Measurements from ENCODE around the gene DOCK1. TPM values are rescaled to one million over a fixed set of nuclear protein-coding genes. Genes with fewer than 3 reads are reported as not detected.

DOCK1 gene
- polyA plus RNA-seq, 1 donor from 2014 or later = 2.7 TPM

- TF ChIP-seq RAD21 (conservative IDR thresholded peaks at IDR 0.05) (no peak), CTCF (IDR thresholded peaks at IDR 0.05; ENCODE audit: poor library complexity, severe bottlenecking) (no peak), EP300 (conservative IDR thresholded peaks at IDR 0.05; ENCODE audit: poor library complexity, severe bottlenecking) (no peak), TAF1 (IDR thresholded peaks at IDR 0.05; ENCODE audit: low read depth) (no peak), EZH2 (IDR thresholded peaks at IDR 0.05; ENCODE audit: borderline replicate concordance, insufficient read depth, low read length, poor library complexity, severe bottlenecking) (no peak), POLR2AphosphoS5 (IDR thresholded peaks at IDR 0.05) (no peak), REST (IDR thresholded peaks at IDR 0.05; ENCODE audit: borderline replicate concordance) (no peak), MXI1 (conservative IDR thresholded peaks at IDR 0.05; ENCODE audit: poor library complexity, severe bottlenecking) (no peak), SMC3 (conservative IDR thresholded peaks at IDR 0.05; ENCODE audit: poor library complexity) (no peak)
- Histone ChIP-seq H4K20me1 (ENCODE audit: insufficient read depth) (no peaks in the 10 kb centered on the region), H3K4me3 (ENCODE audit: low read length) (no peak overlapping the region), H3K27me3 (ENCODE audit: insufficient read depth, low read depth, low read length) (no peaks in the 10 kb centered on the region), H3K79me2 (replicated peaks; ENCODE audit: insufficient read depth, low read length) (no peaks in the 10 kb centered on the region), H3K9ac (ENCODE audit: low read length) (no peak overlapping the region), H3K4me2 (ENCODE audit: low read length) (no peak overlapping the region), H3K9me3 (ENCODE audit: low read length) (no peaks in the 10 kb centered on the region), H3K36me3 (ENCODE audit: insufficient read depth, low read length) (no peaks in the 10 kb centered on the region), H3K27ac (ENCODE audit: low read length) (no peak overlapping the region), H3K9me2 (ENCODE audit: insufficient read depth, low read length) (no peaks in the 10 kb centered on the region), H3F3A (ENCODE audit: insufficient read depth, low read length, poor library complexity, severe bottlenecking) (no peaks in the 10 kb centered on the region), H2AFZ (ENCODE audit: low read depth, low read length) (no peak overlapping the region)
These were observed 310.6 kb downstream of the DOCK1 start for GRCh38 chr10:127215866-127216265.

- Histone ChIP-seq H3K27me3 (ENCODE audit: insufficient read depth, low read depth, low read length) (no peaks in the 10 kb centered on the region), H3K36me3 (ENCODE audit: insufficient read depth, low read length) (no peaks in the 10 kb centered on the region), H2AFZ (ENCODE audit: low read depth, low read length) (no peak overlapping the region), H3F3A (ENCODE audit: insufficient read depth, low read length, poor library complexity, severe bottlenecking) (no peaks in the 10 kb centered on the region), H3K27ac (ENCODE audit: low read length) (no peak overlapping the region), H4K20me1 (ENCODE audit: insufficient read depth) (no peaks in the 10 kb centered on the region), H3K9ac (ENCODE audit: low read length) (no peak overlapping the region), H3K79me2 (replicated peaks; ENCODE audit: insufficient read depth, low read length) (no peaks in the 10 kb centered on the region), H3K4me3 (ENCODE audit: low read length) (no peak overlapping the region), H3K9me2 (ENCODE audit: insufficient read depth, low read length) (no peaks in the 10 kb centered on the region), H3K4me2 (ENCODE audit: low read length) (no peak overlapping the region), H3K9me3 (ENCODE audit: low read length) (no peaks in the 10 kb centered on the region)
- TF ChIP-seq POLR2AphosphoS5 (IDR thresholded peaks at IDR 0.05) (no peak), TAF1 (IDR thresholded peaks at IDR 0.05; ENCODE audit: low read depth) (no peak), EZH2 (IDR thresholded peaks at IDR 0.05; ENCODE audit: borderline replicate concordance, insufficient read depth, low read length, poor library complexity, severe bottlenecking) (no peak), SMC3 (conservative IDR thresholded peaks at IDR 0.05; ENCODE audit: poor library complexity) (no peak), CTCF (IDR thresholded peaks at IDR 0.05; ENCODE audit: poor library complexity, severe bottlenecking) (no peak), RAD21 (conservative IDR thresholded peaks at IDR 0.05) (no peak), MXI1 (conservative IDR thresholded peaks at IDR 0.05; ENCODE audit: poor library complexity, severe bottlenecking) (no peak), EP300 (conservative IDR thresholded peaks at IDR 0.05; ENCODE audit: poor library complexity, severe bottlenecking) (no peak), REST (IDR thresholded peaks at IDR 0.05; ENCODE audit: borderline replicate concordance) (no peak)
These were observed 311.0 kb downstream of the DOCK1 start for GRCh38 chr10:127216274-127216673.

Measured in neural cell (in vitro differentiated cells).